ENCODE results near the gene SPNS2. TPM values are rescaled to one million over a fixed set of nuclear protein-coding genes. Genes with fewer than 3 reads are reported as not detected.

SPNS2 gene, protein sequence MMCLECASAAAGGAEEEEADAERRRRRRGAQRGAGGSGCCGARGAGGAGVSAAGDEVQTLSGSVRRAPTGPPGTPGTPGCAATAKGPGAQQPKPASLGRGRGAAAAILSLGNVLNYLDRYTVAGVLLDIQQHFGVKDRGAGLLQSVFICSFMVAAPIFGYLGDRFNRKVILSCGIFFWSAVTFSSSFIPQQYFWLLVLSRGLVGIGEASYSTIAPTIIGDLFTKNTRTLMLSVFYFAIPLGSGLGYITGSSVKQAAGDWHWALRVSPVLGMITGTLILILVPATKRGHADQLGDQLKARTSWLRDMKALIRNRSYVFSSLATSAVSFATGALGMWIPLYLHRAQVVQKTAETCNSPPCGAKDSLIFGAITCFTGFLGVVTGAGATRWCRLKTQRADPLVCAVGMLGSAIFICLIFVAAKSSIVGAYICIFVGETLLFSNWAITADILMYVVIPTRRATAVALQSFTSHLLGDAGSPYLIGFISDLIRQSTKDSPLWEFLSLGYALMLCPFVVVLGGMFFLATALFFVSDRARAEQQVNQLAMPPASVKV
- total RNA-seq (2014; rRNA removed; shearing (Covaris generic)) = not detected in 2 replicates
- polyA plus RNA-seq (2016; fragmentation: Nextera tagmentation; extraction: Ambion mirVana) = 0.29 TPM in 1 of 2 replicates, not detected in the other

DNA sequence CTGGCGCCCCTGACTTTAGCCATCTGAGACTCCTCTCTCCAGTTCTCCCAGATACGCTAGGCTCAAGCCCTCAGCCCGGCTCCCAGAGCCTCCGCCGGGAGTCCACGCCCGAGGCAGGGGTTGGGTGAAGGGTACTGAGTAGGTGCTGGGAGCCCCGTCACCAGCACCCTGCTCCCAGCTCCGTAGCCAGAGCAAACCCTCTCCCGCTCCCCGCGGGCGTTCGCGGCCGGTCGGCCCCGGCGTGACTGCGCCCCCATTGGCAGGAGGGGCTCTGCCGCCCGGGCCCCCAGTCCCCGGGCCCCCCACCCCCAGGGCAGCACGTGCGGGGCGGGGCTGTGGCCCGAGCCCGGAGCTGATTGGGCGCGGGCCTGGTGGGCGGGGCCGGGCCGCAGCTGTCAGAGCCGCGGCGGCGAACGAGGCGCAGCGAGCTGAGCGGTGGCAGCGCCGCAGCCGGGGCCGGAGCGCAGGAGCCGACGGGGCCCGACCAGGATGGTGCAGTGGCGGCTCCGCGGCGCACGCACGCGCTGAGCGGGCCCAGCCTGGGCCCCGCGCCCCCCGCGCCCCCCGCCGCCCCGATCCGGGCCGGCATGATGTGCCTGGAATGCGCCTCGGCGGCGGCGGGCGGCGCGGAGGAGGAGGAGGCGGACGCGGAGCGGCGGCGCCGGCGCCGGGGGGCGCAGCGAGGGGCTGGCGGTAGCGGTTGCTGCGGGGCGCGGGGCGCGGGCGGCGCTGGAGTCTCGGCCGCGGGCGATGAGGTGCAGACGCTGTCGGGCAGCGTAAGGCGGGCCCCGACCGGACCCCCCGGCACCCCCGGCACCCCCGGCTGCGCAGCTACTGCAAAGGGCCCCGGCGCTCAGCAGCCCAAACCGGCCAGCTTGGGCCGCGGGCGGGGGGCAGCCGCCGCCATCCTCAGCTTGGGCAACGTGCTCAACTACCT is at the start of gene SPNS2:
SPNS2 (plus strand) TSS at position 421 of the 937 bp plus-strand sequence; CDS start at position 588, 167 bp downstream.
- H3K4me3 ChIP-seq = peak within 1 kb of the TSS; percentile 42; the same call in 1 of the 2 replicates

DNA sequence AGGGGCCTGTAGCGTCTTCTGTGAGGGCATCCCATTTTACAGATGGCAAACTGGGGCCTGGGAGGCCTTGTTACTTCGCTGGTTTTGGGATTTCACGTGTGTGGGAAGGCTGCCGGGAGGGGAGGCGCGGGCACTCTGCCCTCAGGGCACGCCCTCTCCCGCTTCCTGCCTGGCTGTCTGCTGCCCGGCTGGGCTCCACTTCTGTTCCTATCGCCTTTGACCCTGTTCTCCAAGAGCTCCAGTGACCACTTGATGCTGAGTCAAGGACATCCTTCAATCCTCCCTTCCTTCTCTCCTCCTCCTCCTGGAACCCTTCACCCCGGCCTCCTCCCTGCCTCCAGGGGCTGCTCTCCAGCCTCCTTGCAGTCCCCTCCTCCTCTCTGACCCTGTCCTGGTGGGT is 48.9 kb upstream of the SPNS2 start:
- Histone ChIP-seq H3K36me3 (ENCODE audit: low read depth) (no peaks in the 10 kb centered on the region), H3K4me1 (ENCODE audit: insufficient read depth) (no peaks in the 10 kb centered on the region), H3K4me3 (no peak overlapping the region), H3K79me2 (ENCODE audit: insufficient read depth) (no peaks in the 10 kb centered on the region), H3K9me3 (ENCODE audit: low read depth) (no peaks in the 10 kb centered on the region), H3K27ac (no peak overlapping the region), H3K9me2 (ENCODE audit: insufficient read depth) (no peaks in the 10 kb centered on the region), H3F3A (ENCODE audit: insufficient read depth) (no peaks in the 10 kb centered on the region), H2AFZ (no peak overlapping the region), H3K4me2 (ENCODE audit: unreplicated experiment) (no peak overlapping the region), H3K9ac (no peak overlapping the region), H3K27me3 (replicated peaks; ENCODE audit: insufficient read depth) (no peaks in the 10 kb centered on the region; the same call in 1 of the 2 replicates), H4K20me1 (ENCODE audit: insufficient read depth) (no peaks in the 10 kb centered on the region)
- WGBS, 2 experiments (ENCODE audit: low coverage in 1 of 2, low lambda C conversion rate in 2 of 2, missing lambda C conversion rate in 2 of 2) = 40 to 41% methylated on average over 7 to 11 of the region's 11 CpGs
- DNase-seq = peak; percentile 20
- in situ Hi-C loops (cut with MboI) = no loop called here
- no peak for TF ChIP-seq EZH2phosphoT487 (IDR thresholded peaks at IDR 0.05; ENCODE audit: insufficient read depth, low read depth)
- TF ChIP-seq EZH2 (IDR thresholded peaks at IDR 0.05; ENCODE audit: insufficient read depth, poor library complexity, severe bottlenecking) = no peak

More for the DNA sequence above, at the start of gene SPNS2:
- H3K9ac ChIP-seq = no peak within 1 kb of the TSS
- no peaks in the 10 kb centered on the region for H3K79me2 ChIP-seq (ENCODE audit: insufficient read depth)
- H3K36me3 ChIP-seq (ENCODE audit: low read depth) = no peaks in the 10 kb centered on the region
- no peaks in the 10 kb centered on the region for H3F3A ChIP-seq (ENCODE audit: insufficient read depth)
- no peaks in the 10 kb centered on the region for H3K9me3 ChIP-seq (ENCODE audit: low read depth)
- H3K4me2 ChIP-seq (ENCODE audit: unreplicated experiment) = peak within 1 kb of the TSS; percentile 42
- H3K4me1 ChIP-seq (ENCODE audit: insufficient read depth) = no peaks in the 10 kb centered on the region
- no peaks in the 10 kb centered on the region for H3K9me2 ChIP-seq (ENCODE audit: insufficient read depth)
- in situ Hi-C loops (cut with MboI) = no loop called here
- 3% methylated on average over 38 to 43 of the region's 117 CpGs for WGBS, 2 experiments (ENCODE audit: low coverage in 1 of 2, low lambda C conversion rate in 2 of 2, missing lambda C conversion rate in 2 of 2)
- DNase-seq = peak; percentile 76
- H2AFZ ChIP-seq = no peak within 1 kb of the TSS
- H3K27ac ChIP-seq = no peak within 1 kb of the TSS
- no peak for TF ChIP-seq EZH2phosphoT487 (IDR thresholded peaks at IDR 0.05; ENCODE audit: insufficient read depth, low read depth)
- TF ChIP-seq EZH2 (IDR thresholded peaks at IDR 0.05; ENCODE audit: insufficient read depth, poor library complexity, severe bottlenecking) = no peak
- no peaks in the 10 kb centered on the region for H4K20me1 ChIP-seq (ENCODE audit: insufficient read depth)
- peaks cover 59% of the 10 kb centered on the region for H3K27me3 ChIP-seq (replicated peaks; ENCODE audit: insufficient read depth)

DNA sequence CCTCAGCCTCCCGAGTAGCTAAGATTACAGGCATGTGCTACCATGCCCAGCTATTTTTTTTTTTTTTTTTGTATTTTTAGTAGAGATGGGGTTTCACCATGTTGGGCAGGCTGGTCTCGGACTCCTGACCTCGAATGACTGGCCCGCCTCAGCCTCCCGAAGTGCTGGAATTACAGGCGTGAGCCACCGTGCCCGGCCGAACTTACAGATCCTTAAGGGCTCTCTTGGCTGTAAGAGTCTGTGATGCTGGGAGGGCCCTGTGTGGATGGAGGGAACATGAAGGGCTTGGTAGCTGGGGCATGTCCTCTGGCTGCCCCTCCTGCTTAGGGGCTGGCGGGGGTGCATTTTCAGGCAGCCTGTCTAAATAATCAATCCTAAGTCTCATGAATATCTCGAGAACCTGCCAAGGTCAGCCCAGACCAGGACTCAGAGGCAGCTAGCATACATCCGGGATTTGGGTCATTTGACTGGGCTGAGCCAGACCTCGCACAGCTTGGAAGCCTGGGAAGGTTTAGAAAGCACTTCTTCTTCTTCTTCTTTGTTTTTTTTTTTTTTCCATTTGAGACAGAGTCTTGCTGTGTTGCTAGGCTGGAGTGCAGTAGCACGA is 47.9 kb upstream of the SPNS2 start:
- 69 to 73% methylated on average over 14 of the region's 14 CpGs for WGBS, 2 experiments (ENCODE audit: low coverage in 1 of 2, low lambda C conversion rate in 2 of 2, missing lambda C conversion rate in 2 of 2)
- H3K4me2 ChIP-seq (ENCODE audit: unreplicated experiment) = no peak overlapping the region
- no peaks in the 10 kb centered on the region; the same call in 1 of the 2 replicates for H3K27me3 ChIP-seq (replicated peaks; ENCODE audit: insufficient read depth)
- H3K9me3 ChIP-seq (ENCODE audit: low read depth) = no peaks in the 10 kb centered on the region
- no peak overlapping the region for H3K27ac ChIP-seq
- in situ Hi-C loops (cut with MboI) = no loop called here
- H3K4me3 ChIP-seq = no peak overlapping the region
- H3K9ac ChIP-seq = no peak overlapping the region
- no peaks in the 10 kb centered on the region for H3K9me2 ChIP-seq (ENCODE audit: insufficient read depth)
- no peaks in the 10 kb centered on the region for H4K20me1 ChIP-seq (ENCODE audit: insufficient read depth)
- no peaks in the 10 kb centered on the region for H3K4me1 ChIP-seq (ENCODE audit: insufficient read depth)
- no peaks in the 10 kb centered on the region for H3K36me3 ChIP-seq (ENCODE audit: low read depth)
- no peaks in the 10 kb centered on the region for H3K79me2 ChIP-seq (ENCODE audit: insufficient read depth)
- H2AFZ ChIP-seq = no peak overlapping the region
- TF ChIP-seq EZH2phosphoT487 (IDR thresholded peaks at IDR 0.05; ENCODE audit: insufficient read depth, low read depth) (no peak), EZH2 (IDR thresholded peaks at IDR 0.05; ENCODE audit: insufficient read depth, poor library complexity, severe bottlenecking) (no peak)
- no peaks in the 10 kb centered on the region for H3F3A ChIP-seq (ENCODE audit: insufficient read depth)
- no peak for DNase-seq

Measured in GM23248 (cell line).